Subcutaneous abdominal adipose tissue (tissue), 5 donors: ENCODE results near the gene REC114.

Experiments used
- H3K27ac ChIP-seq: one replicate; pipeline ENCODE4 v1.7.0; 2013; ENCODE audit warnings: low read depth, mild to moderate bottlenecking, inconsistent platforms, low read length, moderate library complexity
- H3K27me3 ChIP-seq, 5 donors: one replicate each; pipeline ENCODE4 v1.7.0; 2013; ENCODE audit warnings: low read length in 5 of 5, inconsistent platforms in 1 of 5; ENCODE audit not compliant: control insufficient read depth in 5 of 5, insufficient read depth in 4 of 5
- H3K36me3 ChIP-seq, 5 donors: one replicate each; pipeline ENCODE4 v1.7.0; 2013; ENCODE audit warnings: low read length in 5 of 5; ENCODE audit not compliant: control insufficient read depth in 5 of 5, insufficient read depth in 5 of 5
- H3K4me1 ChIP-seq, 5 donors: one replicate each; pipeline ENCODE4 v1.7.0; 2013; ENCODE audit warnings: low read length in 5 of 5, mild to moderate bottlenecking in 3 of 5, moderate library complexity in 1 of 5; ENCODE audit not compliant: control insufficient read depth in 5 of 5, insufficient read depth in 5 of 5
- H3K4me3 ChIP-seq, 5 donors: one replicate each; pipeline ENCODE4 v1.7.0; 2013; ENCODE audit warnings: low read length in 5 of 5, low read depth in 1 of 5
- H3K9ac ChIP-seq, 5 donors: one replicate each; pipeline ENCODE4 v1.7.0; 2013; ENCODE audit warnings: low read length in 5 of 5, mild to moderate bottlenecking in 4 of 5, moderate library complexity in 3 of 5
- H3K9me3 ChIP-seq, 5 donors: one replicate each; pipeline ENCODE4 v1.7.0; 2013; ENCODE audit warnings: low read length in 5 of 5; ENCODE audit not compliant: control insufficient read depth in 5 of 5
- donor health status: healthy.
- donor health status: healthy.
- donor health status: healthy.
- donor health status: healthy.
- donor health status: healthy.

Gene REC114

DNA sequence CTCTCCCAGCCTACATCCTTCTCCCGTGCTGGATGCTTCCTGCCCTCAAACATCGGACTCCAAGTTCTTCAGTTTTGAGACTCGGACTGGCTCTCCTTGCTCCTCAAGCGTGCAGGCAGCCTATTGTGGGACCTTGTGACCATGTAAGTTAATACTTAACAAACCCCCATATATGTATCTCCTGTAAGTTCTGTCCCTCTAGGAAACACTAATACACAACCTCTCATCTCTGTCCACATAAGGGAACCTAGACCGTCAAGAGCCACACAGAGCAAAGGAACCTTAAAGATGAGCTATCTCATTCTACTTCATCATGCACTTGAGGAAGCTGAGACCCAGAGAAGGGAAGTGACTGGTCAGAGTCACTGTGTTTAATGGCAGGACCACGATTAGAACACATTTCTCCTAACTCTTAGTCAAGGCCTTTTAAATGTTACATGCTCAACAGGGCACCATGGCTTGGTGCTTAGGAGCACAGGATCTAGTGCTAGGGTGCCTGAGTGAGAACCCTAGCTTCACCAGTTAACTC, 140.0 kb downstream of the REC114 start:
- H3K27ac ChIP-seq: no peak overlapping the region
- no peaks in the 10 kb centered on the region for H3K27me3 ChIP-seq
- no peaks in the 10 kb centered on the region for H3K4me1 ChIP-seq
- peaks cover 31 to 89% (median 73%) of the 10 kb centered on the region in 5 donors for H3K36me3 ChIP-seq
- no peaks in the 10 kb centered on the region for H3K9me3 ChIP-seq
- H3K9ac ChIP-seq: no peak overlapping the region
- no peak overlapping the region for H3K4me3 ChIP-seq

DNA sequence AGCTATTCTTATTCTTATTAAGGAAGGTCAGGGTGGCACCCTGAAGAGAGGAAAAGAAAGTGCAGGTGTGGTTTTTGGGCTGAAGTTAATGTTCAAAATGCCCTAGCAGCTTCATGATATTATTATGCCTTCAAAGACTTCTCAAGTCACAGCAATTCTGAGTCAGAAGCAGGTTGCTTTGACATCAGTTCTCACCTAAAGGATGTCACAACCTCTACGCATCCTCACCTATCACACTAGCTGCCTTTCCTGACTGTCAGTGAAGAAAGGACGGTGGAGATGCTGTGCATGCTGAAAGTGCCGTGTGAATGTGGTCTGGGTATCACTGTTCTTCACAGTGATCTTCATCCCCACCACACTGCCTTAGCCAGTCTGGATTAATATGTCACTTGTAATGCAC, 140.6 kb downstream of the REC114 start:
- Histone ChIP-seq H3K4me1 (no peaks in the 10 kb centered on the region), H3K27me3 (no peaks in the 10 kb centered on the region), H3K27ac (no peak overlapping the region), H3K36me3 (peaks cover 31 to 89% (median 69%) of the 10 kb centered on the region in 5 donors), H3K4me3 (no peak overlapping the region), H3K9me3 (no peaks in the 10 kb centered on the region), H3K9ac (no peak overlapping the region)

DNA sequence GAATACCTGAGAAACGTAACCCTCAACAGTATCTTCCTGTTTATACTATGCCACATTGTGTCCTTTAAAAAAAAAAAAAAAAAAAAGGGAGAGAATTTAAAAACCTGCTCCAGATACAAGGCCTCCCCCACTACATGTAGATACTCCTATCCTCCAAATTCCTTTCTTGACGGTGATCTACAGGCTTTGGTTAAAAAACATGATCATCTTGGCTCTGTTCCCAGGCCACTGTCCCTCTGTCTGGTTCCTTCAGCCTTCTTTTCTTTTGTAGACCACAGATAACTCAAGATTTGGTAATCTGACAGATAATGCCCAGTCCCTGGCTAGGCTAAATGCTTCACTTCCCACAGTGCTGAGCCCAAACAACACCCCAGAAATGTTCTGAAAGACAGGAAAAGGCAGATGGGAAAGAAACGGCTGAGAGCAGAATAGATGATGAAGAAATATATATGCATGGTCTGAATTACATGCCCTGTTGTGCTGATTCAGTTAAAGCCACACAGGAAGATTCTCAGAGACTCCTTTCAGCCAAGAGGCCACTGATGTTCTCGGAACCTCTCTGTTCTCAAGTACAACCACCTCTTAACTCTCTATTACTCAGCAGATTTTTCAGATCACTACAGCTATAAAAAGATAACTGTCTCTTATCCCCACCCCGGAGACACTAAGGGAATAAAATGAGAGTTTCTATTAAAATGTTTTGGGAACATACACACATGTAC, 141.9 kb downstream of the REC114 start:
- Histone ChIP-seq H3K4me1 (no peaks in the 10 kb centered on the region), H3K36me3 (peaks cover 33 to 93% (median 76%) of the 10 kb centered on the region in 5 donors), H3K27me3 (no peaks in the 10 kb centered on the region), H3K9me3 (no peaks in the 10 kb centered on the region), H3K27ac (no peak overlapping the region), H3K9ac (peak overlapping the region in 1 of 5 donors; percentile 26), H3K4me3 (no peak overlapping the region)

DNA sequence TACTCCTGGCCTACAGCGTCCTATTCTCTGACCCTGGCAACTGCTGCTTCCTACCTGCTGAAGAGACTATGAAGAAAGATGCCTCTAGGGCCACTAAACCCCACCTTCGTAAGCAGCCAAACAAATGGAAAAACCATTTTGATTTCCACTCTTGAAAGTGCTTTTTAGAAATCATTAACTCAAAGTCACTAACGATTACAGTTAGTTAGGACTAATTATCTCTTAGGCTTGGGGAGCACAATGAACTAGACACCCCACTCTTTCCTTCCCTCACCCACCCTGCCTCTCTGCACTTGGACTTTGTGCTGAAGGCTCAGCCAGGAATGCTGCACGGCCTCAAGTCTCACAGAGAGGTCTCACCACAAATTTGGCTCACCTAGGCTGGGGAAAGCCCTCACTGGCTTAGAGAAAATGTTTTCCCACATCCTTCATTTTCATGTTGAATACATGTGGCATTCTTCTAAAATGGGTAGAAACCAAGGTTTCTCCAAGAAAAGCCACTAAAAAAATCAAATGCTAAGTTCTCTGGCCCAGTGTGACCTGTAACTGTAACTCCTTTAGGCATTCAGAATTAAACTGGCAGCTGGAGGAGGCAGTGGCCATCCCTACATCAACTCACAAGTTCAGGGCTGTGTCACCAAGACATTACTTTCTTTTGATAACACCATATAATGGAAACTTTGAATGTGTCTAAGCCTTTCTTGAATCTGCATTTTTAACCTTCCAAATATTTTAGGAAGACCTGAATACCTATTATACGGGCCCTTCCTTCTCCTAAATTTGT, 143.1 kb downstream of the REC114 start:
- H3K4me3 ChIP-seq: no peak overlapping the region
- H3K27me3 ChIP-seq: no peaks in the 10 kb centered on the region
- no peaks in the 10 kb centered on the region for H3K9me3 ChIP-seq
- H3K9ac ChIP-seq: no peak overlapping the region
- peaks cover 30 to 94% (median 78%) of the 10 kb centered on the region in 5 donors for H3K36me3 ChIP-seq
- no peak overlapping the region for H3K27ac ChIP-seq
- H3K4me1 ChIP-seq: no peaks in the 10 kb centered on the region

DNA sequence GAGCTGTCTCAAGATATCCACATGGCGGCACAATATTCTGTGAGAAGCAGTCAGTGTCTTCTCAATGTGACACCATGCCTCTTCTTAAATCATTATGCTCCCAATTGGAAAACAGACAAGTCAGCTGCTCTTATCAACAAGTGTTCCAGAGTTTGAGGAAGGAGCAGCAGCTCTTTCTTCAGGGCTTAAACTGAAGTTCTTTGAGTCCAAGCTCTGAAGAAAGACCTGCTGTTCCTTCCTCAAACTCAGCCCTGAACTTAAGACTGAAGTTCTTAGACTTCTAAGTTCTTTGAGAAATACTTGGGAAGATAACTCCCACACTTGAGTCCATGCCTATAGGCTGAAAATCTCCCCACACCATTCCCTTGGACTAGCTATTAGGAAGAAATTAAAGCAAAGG, 146.8 kb downstream of the REC114 start:
- H3K9ac ChIP-seq: no peak overlapping the region
- no peaks in the 10 kb centered on the region for H3K9me3 ChIP-seq
- H3K4me1 ChIP-seq: peaks cover 0 to 11% (median 5%) of the 10 kb centered on the region in 5 donors
- no peak overlapping the region for H3K4me3 ChIP-seq
- H3K27ac ChIP-seq: no peak overlapping the region
- H3K36me3 ChIP-seq: peaks cover 22 to 66% (median 48%) of the 10 kb centered on the region in 5 donors
- H3K27me3 ChIP-seq: no peaks in the 10 kb centered on the region

DNA sequence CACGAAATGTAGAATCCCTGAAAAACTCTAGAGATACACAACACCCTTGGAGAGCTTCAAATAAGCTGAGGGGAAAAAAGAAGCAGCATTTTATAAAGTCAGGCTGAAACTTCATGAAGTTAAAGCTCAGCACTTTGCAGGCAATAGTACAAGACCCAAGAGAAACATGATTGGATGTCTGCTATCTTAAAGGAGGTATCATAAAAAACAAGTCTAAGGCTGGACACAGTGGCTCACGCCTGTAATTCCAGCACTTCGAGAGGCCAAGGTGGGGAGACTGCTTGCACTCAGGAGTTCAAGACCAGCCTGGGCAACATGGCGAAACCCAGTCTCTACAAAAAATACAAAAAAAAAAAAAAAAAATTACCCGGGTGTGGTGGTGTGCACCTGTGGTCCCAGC, 147.3 kb downstream of the REC114 start:
- H3K9ac ChIP-seq: no peak overlapping the region
- H3K4me1 ChIP-seq: peaks cover 0 to 11% (median 5%) of the 10 kb centered on the region in 5 donors
- no peak overlapping the region for H3K27ac ChIP-seq
- no peaks in the 10 kb centered on the region for H3K27me3 ChIP-seq
- H3K4me3 ChIP-seq: no peak overlapping the region
- H3K36me3 ChIP-seq: peaks cover 20 to 62% (median 43%) of the 10 kb centered on the region in 5 donors
- H3K9me3 ChIP-seq: no peaks in the 10 kb centered on the region

DNA sequence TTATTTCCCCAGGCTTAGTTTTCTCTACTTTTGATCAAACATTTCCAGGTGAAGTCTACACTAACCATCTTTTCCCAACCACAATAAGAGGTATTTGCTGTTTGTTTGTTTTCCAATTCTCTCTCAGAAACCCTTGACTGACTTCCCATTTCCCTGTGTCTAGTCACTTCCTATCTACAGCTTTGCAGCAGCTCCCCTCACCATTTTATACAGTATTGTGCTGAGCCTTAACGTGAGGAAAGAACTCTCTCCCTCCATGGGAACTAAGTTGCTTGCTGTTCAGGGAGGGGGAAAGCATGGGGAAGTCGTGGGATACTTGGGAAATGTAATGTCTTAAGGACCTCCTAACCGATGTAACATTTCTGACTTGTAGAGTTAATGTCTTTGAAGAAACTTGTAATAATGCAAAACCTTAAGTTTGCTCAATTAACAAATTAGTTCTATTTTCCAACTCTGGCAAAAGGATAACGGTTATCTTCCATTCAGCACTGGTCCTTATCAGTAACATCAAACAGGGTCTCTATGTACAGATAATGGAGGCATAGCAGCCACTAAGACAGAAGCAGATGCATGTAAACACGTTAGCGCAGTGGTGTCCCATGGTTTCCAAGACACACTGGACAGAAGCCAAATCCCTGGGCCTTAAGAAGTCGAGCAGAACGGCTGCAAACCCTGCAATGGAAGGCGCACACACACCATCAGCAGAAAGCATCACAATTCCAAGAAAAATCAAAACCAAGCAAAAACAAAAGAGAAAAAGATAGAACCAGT, 150.5 kb downstream of the REC114 start:
- Histone ChIP-seq H3K4me1 (peaks cover 6 to 26% (median 17%) of the 10 kb centered on the region in 5 donors), H3K9ac (no peak overlapping the region), H3K27ac (no peak overlapping the region), H3K4me3 (no peak overlapping the region), H3K36me3 (peaks cover 8 to 32% (median 18%) of the 10 kb centered on the region in 5 donors), H3K9me3 (no peaks in the 10 kb centered on the region), H3K27me3 (no peaks in the 10 kb centered on the region)

DNA sequence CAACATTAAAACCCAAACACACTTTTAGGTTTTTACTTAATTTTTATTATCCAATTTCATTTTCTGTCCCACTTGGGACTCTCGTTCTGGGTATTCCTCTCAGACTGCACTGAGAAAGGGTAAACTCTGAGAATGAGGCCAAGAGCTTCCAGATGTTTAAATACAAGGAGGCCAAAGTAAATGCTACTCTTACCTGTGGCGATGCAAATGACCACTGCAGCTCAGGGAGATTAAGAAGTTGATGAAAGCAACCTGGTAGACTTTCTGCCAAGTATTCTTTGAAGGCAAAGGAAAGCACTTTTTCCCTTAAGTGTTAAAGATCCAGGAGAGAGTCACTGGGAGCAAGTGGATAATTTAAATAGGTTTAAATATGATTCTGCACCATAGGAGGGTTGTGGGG, 151.1 kb downstream of the REC114 start:
- H3K4me1 ChIP-seq: peaks cover 9 to 33% (median 23%) of the 10 kb centered on the region in 5 donors
- no peaks in the 10 kb centered on the region for H3K9me3 ChIP-seq
- H3K27ac ChIP-seq: no peak overlapping the region
- H3K36me3 ChIP-seq: peaks cover 8 to 25% (median 12%) of the 10 kb centered on the region in 5 donors
- no peaks in the 10 kb centered on the region for H3K27me3 ChIP-seq
- no peak overlapping the region for H3K4me3 ChIP-seq
- H3K9ac ChIP-seq: no peak overlapping the region

DNA sequence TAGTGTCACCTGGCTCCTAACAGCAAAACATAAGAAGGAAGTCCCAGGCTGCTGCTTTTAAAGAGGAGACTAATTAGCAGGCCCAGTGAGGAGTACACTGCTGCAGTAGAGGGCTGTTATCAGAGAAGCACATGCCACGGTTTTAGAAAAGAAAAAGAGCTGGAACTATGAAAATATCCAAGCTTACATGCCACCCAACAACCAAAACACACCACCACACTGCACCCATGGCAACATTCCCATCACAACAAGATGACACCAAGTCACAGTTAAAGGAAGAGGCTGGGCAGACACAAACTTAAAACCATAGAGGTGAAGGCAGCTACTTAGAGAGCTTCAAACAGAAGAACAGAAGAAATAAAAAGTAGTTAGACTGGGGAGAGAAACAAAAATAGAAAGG, 153.2 kb downstream of the REC114 start:
- Histone ChIP-seq H3K9me3 (no peaks in the 10 kb centered on the region), H3K4me1 (peaks cover 9 to 43% (median 36%) of the 10 kb centered on the region in 5 donors), H3K27me3 (no peaks in the 10 kb centered on the region), H3K9ac (no peak overlapping the region), H3K36me3 (peaks cover 3 to 10% (median 5%) of the 10 kb centered on the region in 5 donors), H3K27ac (no peak overlapping the region), H3K4me3 (no peak overlapping the region)
